Coronary artery (tissue), 2 donors: ENCODE results near the gene RABGEF1.
"Not testable (repeated sequence)": the region's sequence is repeated elsewhere in the genome, so short reads cannot be mapped to it uniquely, and the experiment has no call there.

ENCODE experiments used
- DNase-seq: peaks from one replicate; pipeline ENCODE4 v3.0.0-alpha.2; 2017; ENCODE audit warnings: low spot score
- H3K27ac ChIP-seq, 2 donors: fragments of 200-600 bp; sonication (generic); one replicate each; pipeline ENCODE4 v1.5.1; 2016 to 2019
- H3K4me3 ChIP-seq: fragments of 200-600 bp; sonication (generic); 2 replicates; pipeline ENCODE4 v1.5.1; 2016; ENCODE audit warnings: mild to moderate bottlenecking, moderate library complexity
- CTCF ChIP-seq: fragments of 200-600 bp; sonication (generic); IDR thresholded peaks from one replicate; pipeline ENCODE4 v1.5.1; 2019; ENCODE audit warnings: antibody characterized with exemption

Gene RABGEF1

DNA sequence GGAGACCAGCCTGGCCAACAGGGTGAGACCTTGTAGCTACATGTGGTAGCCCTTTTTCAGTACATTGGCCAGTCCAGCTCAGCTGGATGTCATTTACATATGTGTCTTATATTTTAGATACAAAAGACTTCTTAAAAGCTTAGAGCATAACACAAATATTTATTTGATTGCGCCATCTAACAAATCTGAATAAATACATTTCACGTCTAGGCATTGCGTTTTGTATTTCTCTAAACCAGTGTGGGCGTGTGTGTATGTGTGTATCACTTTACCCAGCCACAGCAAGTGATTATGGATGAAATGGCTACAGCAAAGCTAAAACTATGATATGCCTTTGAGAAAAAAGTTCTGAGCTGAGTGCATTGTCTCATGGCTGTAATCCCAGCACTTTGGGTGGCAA, 14.0 kb downstream of the RABGEF1 start:
- DNase-seq, result no peak
- no peak overlapping the region for H3K4me3 ChIP-seq
- H3K27ac ChIP-seq, result no peak overlapping the region
- TF ChIP-seq CTCF, result no peak

DNA sequence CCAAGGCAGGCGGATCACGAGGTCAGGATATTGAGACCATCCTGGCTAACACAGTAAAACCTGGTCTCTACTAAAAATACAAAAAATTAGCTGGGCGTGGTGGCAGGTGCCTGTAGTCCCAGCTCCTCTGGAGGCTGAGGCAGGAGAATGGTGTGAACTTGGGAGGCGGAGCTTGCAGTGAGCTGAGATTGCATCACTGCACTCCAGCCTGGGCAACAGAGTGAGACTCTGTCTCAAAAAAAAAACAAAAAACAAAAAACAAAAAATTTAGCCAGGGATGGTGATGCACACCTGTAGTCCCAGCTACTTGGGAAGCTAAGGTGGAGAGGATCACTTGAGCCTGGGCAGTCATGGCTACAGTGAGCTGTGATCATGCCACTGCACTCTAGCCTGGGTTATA, 14.5 kb downstream of the RABGEF1 start:
- not testable (repeated sequence) for H3K4me3 ChIP-seq, DNase-seq, H3K27ac ChIP-seq

DNA sequence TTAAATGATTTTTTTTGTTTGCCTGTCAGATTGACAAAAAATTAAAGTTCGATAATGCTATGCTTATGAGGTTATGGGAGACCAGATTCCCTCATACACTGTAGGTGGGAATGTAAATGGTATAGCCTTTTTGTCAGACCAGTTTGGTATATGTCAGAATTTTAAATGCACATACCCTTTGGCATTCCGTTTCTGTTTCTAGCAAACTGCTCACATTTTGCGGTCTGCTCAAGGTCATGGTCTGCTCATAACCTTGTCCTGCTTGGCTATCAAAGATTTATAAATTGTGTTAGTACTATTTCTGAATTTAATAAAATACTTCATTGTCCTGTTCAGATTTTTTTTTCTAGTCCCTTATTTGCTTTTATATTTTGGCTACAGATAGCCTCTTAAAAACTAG, 15.7 kb downstream of the RABGEF1 start:
- DNase-seq, H3K4me3 ChIP-seq, H3K27ac ChIP-seq: not testable (repeated sequence)

DNA sequence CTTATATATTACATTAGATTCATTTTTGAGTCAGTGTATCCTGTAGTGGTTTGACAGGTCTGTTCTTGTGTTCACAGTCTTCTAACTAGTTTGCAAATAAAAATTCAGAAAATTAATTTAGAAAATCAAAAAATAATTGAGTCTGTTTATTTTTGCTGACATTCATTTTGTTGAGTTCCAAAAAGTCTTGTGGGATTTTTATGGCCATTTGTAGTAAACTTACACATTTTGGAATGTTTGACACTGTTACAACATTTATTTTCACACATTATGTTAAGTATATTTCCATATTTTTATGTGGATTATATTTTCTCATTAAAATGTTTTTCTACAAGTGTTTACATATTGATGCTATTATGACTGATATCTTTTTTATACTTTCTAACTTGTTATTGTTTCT, 16.4 kb downstream of the RABGEF1 start:
- no peak for DNase-seq
- no peak overlapping the region for H3K27ac ChIP-seq
- H3K4me3 ChIP-seq, result no peak overlapping the region

DNA sequence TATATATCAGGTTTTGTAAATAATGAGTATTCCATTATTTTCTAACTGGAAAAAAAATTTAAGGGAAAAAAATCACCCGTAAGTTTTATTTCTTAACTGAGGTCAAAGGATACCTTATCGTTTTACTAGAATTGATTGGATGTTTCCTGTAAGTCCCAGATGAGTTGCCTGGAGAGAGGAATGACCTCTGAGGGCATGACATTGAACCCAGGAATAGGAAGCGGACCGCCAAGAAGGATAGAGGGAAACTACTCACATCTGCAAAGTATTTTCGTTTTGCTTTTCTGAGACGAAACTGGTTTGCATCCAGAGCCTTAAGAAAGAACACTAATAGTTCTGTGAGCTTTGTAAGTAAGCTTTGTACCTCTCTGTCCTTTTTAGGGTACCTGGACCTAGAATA, 17.4 kb downstream of the RABGEF1 start:
- no peak for TF ChIP-seq CTCF
- Histone ChIP-seq H3K4me3 (no peak overlapping the region), H3K27ac (no peak overlapping the region)
- no peak for DNase-seq

More for the DNA sequence above, 16.4 kb downstream of the RABGEF1 start:
- TF ChIP-seq CTCF, result no peak

- Histone ChIP-seq H3K4me3 (no peak overlapping the region), H3K27ac (no peak overlapping the region)
- DNase-seq, result no peak
These were observed 18.6 kb downstream of the RABGEF1 start for GRCh38 chr7:66758950-66759628.

DNA sequence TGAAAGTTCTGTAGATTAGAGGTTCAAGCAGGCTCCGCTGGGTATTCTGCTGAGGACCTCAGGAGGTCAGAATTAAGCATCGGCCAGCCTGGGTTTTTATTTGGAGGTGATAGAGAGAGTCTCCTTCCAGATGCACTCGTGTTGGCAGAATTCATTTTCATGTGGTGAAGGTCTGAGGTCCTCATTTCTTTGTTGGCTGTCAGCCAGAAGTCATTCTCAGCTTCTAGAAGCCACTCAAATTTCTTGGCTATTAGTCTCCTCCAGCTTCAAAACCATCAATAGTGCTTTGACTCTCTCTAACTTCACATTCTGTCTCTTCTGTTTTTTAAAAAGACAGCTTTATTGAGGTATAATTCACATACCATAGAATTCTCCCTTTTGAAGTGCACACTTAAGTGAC, 22.6 kb downstream of the RABGEF1 start:
- not testable (repeated sequence) for H3K27ac ChIP-seq, H3K4me3 ChIP-seq, DNase-seq

More at GRCh38 chr7:66758950-66759628, 18.6 kb downstream of the RABGEF1 start:
- no peak for TF ChIP-seq CTCF

DNA sequence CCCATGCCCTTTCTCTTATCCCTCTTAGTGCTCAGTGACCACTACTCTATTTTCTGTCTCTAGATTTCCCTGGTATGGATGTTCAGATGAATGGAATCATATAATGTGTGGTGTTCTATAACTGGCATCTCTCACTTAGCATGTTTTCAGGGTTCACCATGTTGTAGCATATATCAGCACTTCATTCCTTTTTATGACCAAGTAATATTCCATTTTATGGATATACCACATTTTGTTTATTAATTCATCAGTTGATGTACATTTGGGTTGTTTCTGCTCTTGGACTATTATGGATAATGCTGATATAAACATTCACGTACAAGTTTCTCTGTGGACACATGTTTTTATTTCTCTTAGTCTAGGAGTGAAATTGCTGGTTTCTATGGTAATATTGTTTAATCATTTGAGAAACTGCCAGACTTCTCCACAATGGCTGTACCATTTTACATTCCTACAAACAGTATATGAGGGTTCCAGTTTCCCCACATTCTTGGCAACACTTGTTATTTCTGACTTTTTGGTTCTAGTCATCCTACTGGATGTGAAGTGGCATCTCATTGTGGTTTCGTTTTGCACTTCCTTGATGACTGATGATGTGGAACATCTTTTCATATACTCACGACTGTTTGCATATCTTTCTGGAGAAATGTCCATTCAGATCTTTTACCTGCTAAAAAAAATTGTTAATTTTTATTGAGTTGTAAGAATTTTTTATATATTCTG, 23.3 kb downstream of the RABGEF1 start:
- H3K4me3 ChIP-seq, H3K27ac ChIP-seq, DNase-seq: not testable (repeated sequence)

DNA sequence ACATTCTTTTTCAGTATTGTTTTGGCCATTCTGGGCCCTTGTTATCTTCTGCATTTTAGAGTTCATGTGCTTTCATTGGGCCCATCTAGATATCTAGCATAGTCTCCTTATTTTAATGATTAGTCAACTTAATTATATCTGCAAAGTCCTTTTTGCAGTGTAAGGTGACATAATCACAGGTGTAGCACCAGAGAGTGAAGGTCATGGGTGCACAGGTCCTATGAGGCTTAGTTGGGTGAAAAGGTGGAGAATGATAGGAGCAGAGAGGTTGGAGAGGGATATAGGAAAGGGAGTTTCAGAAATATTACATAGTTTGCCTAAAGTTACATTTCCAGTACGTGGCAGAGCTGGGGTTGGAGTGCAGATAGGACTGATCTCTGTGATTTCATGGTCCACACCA, 24.4 kb downstream of the RABGEF1 start:
- not testable (repeated sequence) for H3K27ac ChIP-seq, DNase-seq, H3K4me3 ChIP-seq

- DNase-seq, H3K27ac ChIP-seq, H3K4me3 ChIP-seq: not testable (repeated sequence)
These were observed 24.9 kb downstream of the RABGEF1 start for GRCh38 chr7:66765322-66766025.
